ENCODE data around the gene HOXA7. TPM values are rescaled to one million over a fixed set of nuclear protein-coding genes. Genes with fewer than 3 reads are reported as not detected.

HOXA7 gene
- total RNA-seq, 2 donors from 2014 or later, result 0.28 to 0.54 TPM

DNA sequence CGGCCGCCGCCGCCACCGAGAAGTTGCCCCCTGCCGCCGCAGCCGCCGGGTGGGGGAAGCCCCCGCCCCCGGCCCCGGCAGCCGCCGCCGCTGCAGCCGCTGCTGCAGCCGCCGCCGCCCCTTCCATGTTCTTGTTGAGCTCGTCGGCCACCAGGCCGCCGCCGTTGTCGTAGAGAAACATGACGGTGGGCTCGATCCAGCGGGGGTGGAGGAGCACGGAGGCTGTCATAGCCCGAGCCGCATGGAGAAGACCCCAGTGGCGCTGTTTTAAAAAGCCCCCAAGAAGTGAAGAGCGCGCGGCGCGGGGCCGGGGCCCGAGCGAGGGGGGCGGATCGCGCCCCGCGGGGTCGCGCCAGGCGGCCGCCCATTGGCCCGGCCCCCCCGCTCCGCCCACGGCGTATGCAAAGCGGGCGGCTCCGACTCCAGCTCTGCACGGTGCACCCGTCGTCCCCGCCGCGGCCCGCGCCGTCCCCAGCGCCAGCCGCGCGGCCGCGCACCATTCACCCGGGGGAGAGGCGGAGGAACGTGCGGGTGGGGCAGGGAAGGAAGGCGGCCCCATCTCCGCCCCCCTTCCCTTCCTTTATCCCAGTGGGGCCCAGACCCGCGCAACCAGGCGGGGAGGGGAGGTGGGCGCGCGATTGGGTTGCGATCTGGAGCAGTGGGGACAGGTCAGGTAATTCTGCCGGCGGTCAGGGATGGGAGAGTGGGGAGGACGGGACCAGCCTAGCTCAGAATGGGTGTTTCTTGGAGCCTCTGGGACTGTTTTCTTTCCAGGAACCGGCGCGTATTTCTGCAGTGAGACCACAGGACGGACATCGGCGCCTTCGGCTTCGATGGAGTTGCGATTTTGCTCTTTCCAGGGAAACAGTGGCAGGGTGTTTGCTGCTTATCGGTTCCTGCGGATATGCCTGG is 43.6 kb upstream of the HOXA7 start, which contains the start of gene HOXA13:
HOXA13 (minus strand) TSS at position 243 of the 912 bp plus-strand sequence; CDS start at position 229, 14 bp downstream.
- peak within 1 kb of the TSS; percentile 61 for H3K4me3 ChIP-seq
- DNase-seq (ENCODE audit: low spot score) (no peak), ATAC-seq (ENCODE audit: insufficient number of reproducible peaks, low FRiP score, low read depth) (no peak)
- no peaks in the 10 kb centered on the region for H3K9me3 ChIP-seq
- no peaks in the 10 kb centered on the region for H3K36me3 ChIP-seq
- no peak within 1 kb of the TSS for H3K27ac ChIP-seq
- TF ChIP-seq, protein P1, sequence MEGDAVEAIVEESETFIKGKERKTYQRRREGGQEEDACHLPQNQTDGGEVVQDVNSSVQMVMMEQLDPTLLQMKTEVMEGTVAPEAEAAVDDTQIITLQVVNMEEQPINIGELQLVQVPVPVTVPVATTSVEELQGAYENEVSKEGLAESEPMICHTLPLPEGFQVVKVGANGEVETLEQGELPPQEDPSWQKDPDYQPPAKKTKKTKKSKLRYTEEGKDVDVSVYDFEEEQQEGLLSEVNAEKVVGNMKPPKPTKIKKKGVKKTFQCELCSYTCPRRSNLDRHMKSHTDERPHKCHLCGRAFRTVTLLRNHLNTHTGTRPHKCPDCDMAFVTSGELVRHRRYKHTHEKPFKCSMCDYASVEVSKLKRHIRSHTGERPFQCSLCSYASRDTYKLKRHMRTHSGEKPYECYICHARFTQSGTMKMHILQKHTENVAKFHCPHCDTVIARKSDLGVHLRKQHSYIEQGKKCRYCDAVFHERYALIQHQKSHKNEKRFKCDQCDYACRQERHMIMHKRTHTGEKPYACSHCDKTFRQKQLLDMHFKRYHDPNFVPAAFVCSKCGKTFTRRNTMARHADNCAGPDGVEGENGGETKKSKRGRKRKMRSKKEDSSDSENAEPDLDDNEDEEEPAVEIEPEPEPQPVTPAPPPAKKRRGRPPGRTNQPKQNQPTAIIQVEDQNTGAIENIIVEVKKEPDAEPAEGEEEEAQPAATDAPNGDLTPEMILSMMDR (IDR thresholded peaks at IDR 0.05), result no peak
- H3K4me1 ChIP-seq (ENCODE audit: control insufficient read depth in 1 of 2, low read depth in 2 of 2), result peaks cover 15 to 36% of the 10 kb centered on the region in 2 donors
- H3K27me3 ChIP-seq (replicated peaks; ENCODE audit: insufficient read depth), result peaks cover 81% of the 10 kb centered on the region

DNA sequence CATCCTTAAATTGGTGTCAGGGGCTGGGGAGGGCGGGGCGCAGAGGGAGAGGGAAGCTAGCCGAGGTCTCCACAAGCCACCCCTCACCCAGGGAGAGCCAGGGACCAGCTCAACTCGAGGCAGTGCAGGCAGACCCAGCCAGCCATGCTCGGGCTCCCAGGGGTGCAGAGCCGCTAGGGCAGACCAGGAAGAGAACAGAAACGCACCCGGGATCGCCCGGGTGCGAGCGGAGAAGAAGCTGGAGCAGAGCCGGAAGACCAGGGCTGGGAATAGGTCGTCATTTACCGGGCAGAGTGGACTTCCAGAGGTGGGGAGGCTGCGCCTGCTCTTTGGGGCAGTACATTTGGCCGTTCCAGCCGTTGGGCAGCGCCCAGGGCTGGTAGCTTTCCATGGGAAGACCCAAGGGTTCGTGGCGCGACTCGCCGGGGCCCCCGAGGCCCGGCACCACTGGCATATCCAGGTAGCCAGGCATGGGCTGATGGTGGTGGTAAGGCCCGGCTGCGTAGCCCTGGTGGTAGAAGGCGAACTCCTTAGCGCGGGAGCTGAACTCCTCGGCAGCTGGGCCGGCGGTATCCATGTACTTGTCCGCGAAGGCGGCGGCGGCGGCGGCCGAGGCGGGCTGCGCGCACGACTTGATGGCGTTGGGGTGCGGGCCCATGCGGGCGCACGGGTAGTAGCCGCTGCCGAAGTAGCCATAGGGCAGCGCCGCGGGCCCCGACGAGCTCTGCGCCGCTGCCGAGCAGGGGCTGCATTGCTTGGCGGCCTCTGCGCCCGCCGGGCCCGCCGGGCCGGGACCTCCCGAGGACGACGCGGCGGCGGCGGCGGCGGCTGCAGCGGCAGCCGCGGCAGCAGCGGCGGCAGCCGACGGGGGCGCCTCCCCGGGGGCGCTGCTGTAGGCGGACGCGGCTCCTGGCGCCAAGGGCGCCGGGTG is 42.7 kb upstream of the HOXA7 start:
- Histone ChIP-seq H3K36me3 (no peaks in the 10 kb centered on the region), H3K27ac (no peak overlapping the region), H3K4me1 (ENCODE audit: control insufficient read depth in 1 of 2, low read depth in 2 of 2) (peaks cover 11 to 29% of the 10 kb centered on the region in 2 donors), H3K4me3 (peak overlapping the region; percentile 48), H3K27me3 (replicated peaks; ENCODE audit: insufficient read depth) (peaks cover 77% of the 10 kb centered on the region), H3K9me3 (no peaks in the 10 kb centered on the region)
- TF ChIP-seq, protein P1 (IDR thresholded peaks at IDR 0.05), result no peak
- ATAC-seq (ENCODE audit: insufficient number of reproducible peaks, low FRiP score, low read depth), result no peak
- no peak for DNase-seq (ENCODE audit: low spot score)

DNA sequence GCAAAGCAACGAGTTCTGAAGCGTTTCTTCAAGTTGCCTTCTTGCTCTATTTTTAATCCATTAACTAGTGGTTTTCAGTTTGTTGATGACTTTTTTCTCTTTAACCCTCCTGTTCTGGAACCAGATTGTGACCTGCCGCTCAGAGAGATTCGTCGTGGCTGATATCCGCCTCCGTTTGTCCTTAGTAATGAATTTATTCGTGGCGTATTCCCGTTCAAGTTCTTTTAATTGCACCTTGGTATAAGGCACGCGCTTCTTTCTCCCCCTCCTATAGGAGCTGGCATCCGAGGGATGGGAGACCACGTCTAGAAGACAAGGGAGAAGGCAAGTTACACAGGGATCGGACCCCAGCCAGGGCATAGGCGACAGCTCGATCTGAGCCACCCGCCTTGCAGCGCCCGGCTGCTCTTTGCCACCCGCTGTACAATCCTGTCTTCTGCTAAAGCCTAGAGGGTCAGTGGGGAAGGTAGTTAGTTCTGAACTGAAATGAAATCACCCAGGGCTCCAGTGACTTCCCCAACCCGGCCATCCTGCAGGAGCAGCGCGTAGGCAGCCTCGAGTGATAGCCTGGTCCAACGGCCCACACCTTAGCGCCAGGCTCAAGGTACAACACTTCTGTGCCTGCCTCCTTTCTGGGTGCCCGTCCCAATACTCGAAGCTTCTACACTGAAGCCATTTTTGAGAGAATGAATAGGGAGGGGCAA is 41.8 kb upstream of the HOXA7 start:
- H3K27ac ChIP-seq, result no peak overlapping the region
- no peak for DNase-seq (ENCODE audit: low spot score)

DNA sequence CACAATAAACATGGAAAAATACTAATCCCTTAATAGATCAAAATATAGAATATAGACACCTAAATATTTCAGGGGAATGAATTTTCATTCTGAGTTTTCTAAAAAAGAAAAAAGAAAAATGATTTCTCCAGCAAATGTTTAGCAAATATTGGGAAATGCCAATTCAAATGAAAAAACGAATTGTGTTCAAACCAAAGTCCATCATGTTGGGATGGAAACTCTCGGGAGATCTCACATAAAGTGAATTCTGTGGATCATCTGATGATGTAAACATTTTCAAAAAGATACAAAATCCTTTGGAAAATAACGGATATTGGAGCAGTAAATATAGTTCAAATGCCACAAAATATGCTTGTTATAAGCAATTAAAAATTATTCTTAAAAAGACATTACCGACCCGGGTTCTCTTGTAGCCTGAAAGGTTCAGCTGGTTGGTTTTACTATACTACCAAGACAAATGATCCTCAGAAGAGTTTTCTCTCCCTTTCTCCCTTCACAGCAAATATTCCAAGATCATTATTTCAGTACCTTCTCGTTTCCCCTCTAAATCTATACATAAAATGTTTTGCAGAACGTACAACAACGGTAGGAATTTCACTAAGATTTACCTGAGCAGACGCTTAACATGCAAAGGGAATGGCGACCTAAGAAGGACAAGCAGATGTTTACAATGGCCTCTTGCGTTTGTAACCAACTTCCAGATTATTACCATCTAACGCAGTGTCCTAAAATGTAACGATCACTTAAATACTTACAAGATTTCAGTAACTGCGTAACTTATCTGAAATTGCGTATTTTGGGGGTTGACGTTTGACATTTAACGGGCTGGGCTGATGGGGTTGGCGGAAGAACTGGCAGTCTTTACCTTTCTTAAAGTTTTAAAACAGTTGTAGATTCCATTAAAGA is 40.9 kb upstream of the HOXA7 start:
- no peak for ATAC-seq (ENCODE audit: insufficient number of reproducible peaks, low FRiP score, low read depth)
- Histone ChIP-seq H3K9me3 (no peaks in the 10 kb centered on the region), H3K27me3 (replicated peaks; ENCODE audit: insufficient read depth) (peaks cover 73% of the 10 kb centered on the region), H3K36me3 (no peaks in the 10 kb centered on the region), H3K4me1 (ENCODE audit: control insufficient read depth in 1 of 2, low read depth in 2 of 2) (peaks cover 18 to 38% of the 10 kb centered on the region in 2 donors), H3K4me3 (no peak overlapping the region), H3K27ac (no peak overlapping the region)
- no peak for DNase-seq (ENCODE audit: low spot score)
- TF ChIP-seq, protein P1 (IDR thresholded peaks at IDR 0.05), result no peak

More for the DNA sequence above, 41.8 kb upstream of the HOXA7 start:
- TF ChIP-seq, protein P1 (IDR thresholded peaks at IDR 0.05), result no peak
- Histone ChIP-seq H3K36me3 (no peaks in the 10 kb centered on the region), H3K4me1 (ENCODE audit: control insufficient read depth in 1 of 2, low read depth in 2 of 2) (peaks cover 11 to 29% of the 10 kb centered on the region in 2 donors), H3K4me3 (no peak overlapping the region), H3K27me3 (replicated peaks; ENCODE audit: insufficient read depth) (peaks cover 78% of the 10 kb centered on the region), H3K9me3 (no peaks in the 10 kb centered on the region)
- ATAC-seq (ENCODE audit: insufficient number of reproducible peaks, low FRiP score, low read depth), result no peak
